HG03025 (cell line): Measurements from ENCODE around the gene NR2F6.

Experiments used
- ATAC-seq: cut with Tn5 transposase; IDR thresholded peaks from one replicate; pipeline ENCODE4 v1.9.1; 2021; ENCODE audit warnings: mild to moderate bottlenecking, moderate library complexity; ENCODE audit not compliant: unreplicated experiment, low FRiP score

Gene NR2F6

GRCh38 chr19:17266026-17266425 is 20.3 kb upstream of the NR2F6 start:
- ATAC-seq: no peak

GRCh38 chr19:17264641-17264979 is 18.9 kb upstream of the NR2F6 start, which contains the start of gene USHBP1:
Gene USHBP1 (minus strand): TSS chr19:17264745. CDS start chr19:17264299, 446 bp downstream.
- no peak for ATAC-seq

- no peak for ATAC-seq
Measured at GRCh38 chr19:17263712-17264640, 18.3 kb upstream of the NR2F6 start.

GRCh38 chr19:17262557-17262956 is 16.8 kb upstream of the NR2F6 start:
- no peak for ATAC-seq

- ATAC-seq: no peak
Measured at GRCh38 chr19:17260842-17261325, 15.2 kb upstream of the NR2F6 start.

GRCh38 chr19:17259934-17260333 is 14.2 kb upstream of the NR2F6 start:
- ATAC-seq: no peak

- no peak for ATAC-seq
Measured at GRCh38 chr19:17259118-17259780, 13.5 kb upstream of the NR2F6 start.

- no peak for ATAC-seq
Measured at GRCh38 chr19:17256130-17256529, 10.4 kb upstream of the NR2F6 start.

- no peak for ATAC-seq
Measured at GRCh38 chr19:17255150-17255621, 9.5 kb upstream of the NR2F6 start.

GRCh38 chr19:17254636-17255035 is 8.9 kb upstream of the NR2F6 start:
- ATAC-seq: no peak

GRCh38 chr19:17249887-17250548 is 4.3 kb upstream of the NR2F6 start:
- no peak for ATAC-seq

- ATAC-seq: no peak
Measured at GRCh38 chr19:17248011-17248776, 2.5 kb upstream of the NR2F6 start.

GRCh38 chr19:17246681-17247425 is 1.1 kb upstream of the NR2F6 start:
- no peak for ATAC-seq

- no peak for ATAC-seq
Measured at GRCh38 chr19:17244618-17245534, 843 bp downstream of the NR2F6 start.

- ATAC-seq: no peak
Measured at GRCh38 chr19:17243830-17244617, 1.7 kb downstream of the NR2F6 start.

GRCh38 chr19:17243211-17243829 is 2.4 kb downstream of the NR2F6 start:
- ATAC-seq: no peak
